Dendritic cell treated with granulocyte-macrophage colony-stimulating factor and Interleukin-4, amounts not matched to agents 40 ng/mL and 50 ng/mL, for 4 days (primary cell): ENCODE data around the gene SYNJ1.
"Not testable (repeated sequence)": the region's sequence is repeated elsewhere in the genome, so short reads cannot be mapped to it uniquely, and the experiment has no call there.

Experiments
- H3K27ac Mint-ChIP-seq: one replicate; pipeline ENCODE4 v1.8.0; 2022; ENCODE audit warnings: mild to moderate bottlenecking, mixed read lengths
- H3K27me3 Mint-ChIP-seq: one replicate; pipeline ENCODE4 v1.8.0; 2022; ENCODE audit warnings: mild to moderate bottlenecking, mixed read lengths
- H3K36me3 Mint-ChIP-seq: one replicate; pipeline ENCODE4 v1.8.0; 2022; ENCODE audit warnings: low read depth, mixed read lengths
- H3K4me1 Mint-ChIP-seq: one replicate; pipeline ENCODE4 v1.8.0; 2022; ENCODE audit warnings: low read depth, mixed read lengths
- H3K4me3 Mint-ChIP-seq: one replicate; pipeline ENCODE4 v1.8.0; 2022; ENCODE audit warnings: mild to moderate bottlenecking, moderate library complexity, mixed read lengths
- H3K9me3 Mint-ChIP-seq: one replicate; pipeline ENCODE4 v1.8.0; 2022; ENCODE audit warnings: mixed read lengths
- intact Hi-C: fragments of 100-400 bp; cut with micrococcal nuclease; formaldehyde crosslinking; loops from one replicate; pipeline ENCODE4 v1.15.0; 2022

Gene SYNJ1

DNA sequence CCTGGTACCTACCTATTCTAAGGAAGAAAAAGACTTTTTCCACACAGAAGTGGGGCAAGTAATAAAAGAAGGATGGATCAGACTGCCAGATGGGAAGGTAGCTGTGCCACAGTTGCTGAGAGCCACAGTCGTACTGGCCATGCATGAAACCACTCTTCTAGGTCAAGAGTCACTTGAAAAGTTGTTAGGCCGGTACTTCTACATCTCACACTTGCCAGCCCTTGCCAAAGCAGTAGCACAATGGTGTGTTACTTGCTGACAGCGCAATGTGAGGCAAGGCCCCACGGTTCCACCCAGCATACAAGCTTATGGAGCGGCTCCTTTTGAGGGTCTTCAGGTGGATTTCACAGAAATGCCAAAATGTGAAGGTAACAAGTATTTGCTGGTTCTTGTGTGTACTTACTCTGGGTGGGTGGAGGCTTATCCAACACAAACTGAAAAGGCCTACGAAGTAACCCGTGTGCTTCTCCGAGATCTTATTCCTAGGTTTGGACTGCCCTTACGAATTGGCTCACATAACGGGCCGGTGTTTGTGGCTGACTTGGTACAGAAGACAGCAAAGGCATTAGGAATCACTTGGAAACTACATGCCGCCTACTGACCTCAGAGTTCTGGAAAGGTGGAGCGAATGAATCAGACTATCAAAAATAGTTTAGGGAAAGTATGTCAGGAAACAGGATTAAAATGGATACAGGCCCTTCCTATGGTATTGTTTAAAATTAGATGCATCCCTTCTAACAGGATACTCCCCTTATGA lies 66.6 kb downstream of the SYNJ1 start:
- H3K9me3 Mint-ChIP-seq, result peaks cover 23% of the 10 kb centered on the region
- H3K27ac Mint-ChIP-seq, intact Hi-C loops, H3K27me3 Mint-ChIP-seq, H3K4me1 Mint-ChIP-seq, H3K4me3 Mint-ChIP-seq: not testable (repeated sequence)
- H3K36me3 Mint-ChIP-seq, result peaks cover 100% of the 10 kb centered on the region

GRCh38 chr21:32658524-32658923 lies 69.3 kb downstream of the SYNJ1 start:
- Mint-ChIP-seq H3K9me3 (no peaks in the 10 kb centered on the region), H3K27me3 (no peaks in the 10 kb centered on the region), H3K4me3 (no peak overlapping the region), H3K36me3 (peaks cover 94% of the 10 kb centered on the region), H3K4me1 (no peaks in the 10 kb centered on the region), H3K27ac (no peak overlapping the region)
- intact Hi-C loops, result loop anchor here (10.0 kb wide), 1 partner anchor 86 kb away; no protein-coding TSS in a partner anchor

GRCh38 chr21:32653326-32653901 lies 74.4 kb downstream of the SYNJ1 start:
- Mint-ChIP-seq H3K4me3 (no peak overlapping the region), H3K36me3 (peaks cover 65% of the 10 kb centered on the region), H3K9me3 (no peaks in the 10 kb centered on the region), H3K27ac (no peak overlapping the region), H3K27me3 (no peaks in the 10 kb centered on the region), H3K4me1 (no peaks in the 10 kb centered on the region)
- intact Hi-C loops, result loop anchor here (5.0 to 10.0 kb wide), 2 partner anchors 91 to 174 kb away; no protein-coding TSS in a partner anchor

- H3K4me1 Mint-ChIP-seq, result no peaks in the 10 kb centered on the region
- H3K27me3 Mint-ChIP-seq, result no peaks in the 10 kb centered on the region
- H3K9me3 Mint-ChIP-seq, result no peaks in the 10 kb centered on the region
- H3K27ac Mint-ChIP-seq, result no peak overlapping the region
- no peak overlapping the region for H3K4me3 Mint-ChIP-seq
- H3K36me3 Mint-ChIP-seq, result peaks cover 22% of the 10 kb centered on the region
- intact Hi-C loops, result no loop called here
Measured at GRCh38 chr21:32648165-32648564, 79.6 kb downstream of the SYNJ1 start.

- H3K4me1 Mint-ChIP-seq, result no peaks in the 10 kb centered on the region
- H3K4me3 Mint-ChIP-seq, result no peak overlapping the region
- H3K9me3 Mint-ChIP-seq, result no peaks in the 10 kb centered on the region
- H3K27ac Mint-ChIP-seq, result no peak overlapping the region
- H3K36me3 Mint-ChIP-seq, result peaks cover 37% of the 10 kb centered on the region
- intact Hi-C loops, result no loop called here
- no peaks in the 10 kb centered on the region for H3K27me3 Mint-ChIP-seq
Measured at GRCh38 chr21:32645261-32646182, 82.3 kb downstream of the SYNJ1 start.

GRCh38 chr21:32641710-32642698 lies 85.8 kb downstream of the SYNJ1 start:
- Mint-ChIP-seq H3K4me3 (no peak overlapping the region), H3K9me3 (no peaks in the 10 kb centered on the region), H3K27me3 (no peaks in the 10 kb centered on the region), H3K4me1 (no peaks in the 10 kb centered on the region), H3K36me3 (peaks cover 58% of the 10 kb centered on the region), H3K27ac (no peak overlapping the region)
- intact Hi-C loops, result no loop called here

DNA sequence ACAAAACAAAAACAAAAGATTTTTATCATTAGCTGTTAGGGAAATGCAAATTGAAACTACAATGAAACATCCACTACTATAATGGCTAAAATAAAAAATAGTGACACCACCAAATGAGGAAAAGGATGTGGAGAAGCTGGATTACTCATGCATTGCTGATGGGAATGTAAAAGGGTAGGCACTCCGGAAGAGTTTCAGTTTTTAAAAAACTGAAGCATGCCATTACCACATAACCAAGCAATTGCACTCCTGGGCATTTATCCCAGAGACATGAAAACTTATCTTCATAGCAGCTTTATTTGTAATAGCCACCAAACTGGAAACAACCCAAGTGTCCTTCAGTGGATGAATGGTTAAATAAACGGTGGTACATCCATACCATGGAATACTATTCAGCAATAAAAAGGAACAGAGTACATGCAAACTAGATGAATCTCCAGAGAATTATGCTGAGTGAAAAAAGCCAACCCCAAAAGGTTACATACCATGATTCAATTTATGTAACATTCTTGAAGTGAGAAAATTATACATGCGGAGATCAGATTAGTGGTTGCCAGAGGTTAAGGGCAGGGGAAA lies 101.1 kb downstream of the SYNJ1 start:
- no peaks in the 10 kb centered on the region for H3K4me1 Mint-ChIP-seq
- H3K27ac Mint-ChIP-seq, result no peak overlapping the region
- no peaks in the 10 kb centered on the region for H3K9me3 Mint-ChIP-seq
- peaks cover 3% of the 10 kb centered on the region for H3K27me3 Mint-ChIP-seq
- peaks cover 23% of the 10 kb centered on the region for H3K36me3 Mint-ChIP-seq
- no peak overlapping the region for H3K4me3 Mint-ChIP-seq
- intact Hi-C loops, result no loop called here

DNA sequence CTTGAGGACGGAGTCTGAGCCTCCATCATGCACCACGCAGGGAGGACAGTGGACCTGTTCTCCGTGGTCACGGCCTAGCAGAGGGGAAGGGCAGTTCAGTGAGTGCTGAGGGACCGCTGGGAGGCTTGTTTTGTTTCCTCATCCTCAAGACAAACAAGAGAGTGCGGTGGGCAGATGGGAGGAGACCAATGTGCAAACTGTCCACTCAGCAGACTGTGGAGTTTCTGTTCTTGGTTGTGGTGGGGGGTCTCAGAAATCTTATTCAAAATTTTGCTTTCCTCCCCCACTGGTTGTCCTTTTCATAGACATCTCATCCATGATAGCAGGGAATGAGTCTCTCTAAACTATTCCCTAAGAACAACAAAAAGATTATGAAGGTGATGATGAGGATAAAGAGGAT lies 109.6 kb downstream of the SYNJ1 start:
- not testable (repeated sequence) for H3K27ac Mint-ChIP-seq, H3K4me1 Mint-ChIP-seq, H3K36me3 Mint-ChIP-seq, H3K4me3 Mint-ChIP-seq, H3K9me3 Mint-ChIP-seq
- peaks cover 37% of the 10 kb centered on the region for H3K27me3 Mint-ChIP-seq
- intact Hi-C loops, result loop anchor here (5.0 kb wide), 1 partner anchor 104 kb away; no protein-coding TSS in a partner anchor

DNA sequence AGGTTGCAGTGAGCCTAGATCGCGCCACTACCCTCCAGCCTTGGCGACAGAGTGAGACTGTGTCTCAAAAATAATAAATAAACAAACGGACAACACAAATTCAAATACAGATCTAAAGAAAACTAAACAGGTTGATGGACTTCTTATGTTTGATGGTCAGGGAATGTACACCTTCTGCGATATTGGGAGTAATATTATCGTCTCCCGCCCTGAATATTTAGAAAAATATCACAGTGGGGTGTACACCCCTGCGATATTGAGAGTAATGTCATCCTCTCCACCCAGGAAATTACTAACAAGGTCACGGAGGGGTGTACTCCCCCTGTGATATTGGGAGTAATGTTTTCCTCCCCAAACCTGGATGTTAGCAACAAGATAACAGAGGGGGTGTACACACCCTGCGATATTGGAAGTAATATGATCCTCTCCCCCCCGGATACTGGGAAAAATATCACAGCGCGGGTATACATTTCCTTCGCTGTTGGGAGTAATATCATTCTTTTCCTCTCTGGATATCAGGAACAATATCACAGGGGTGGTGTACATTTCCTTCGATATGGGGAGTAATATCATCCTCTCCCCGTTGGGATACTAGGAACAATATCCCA lies 114.3 kb downstream of the SYNJ1 start:
- Mint-ChIP-seq H3K9me3 (no peaks in the 10 kb centered on the region), H3K36me3 (peaks cover 27% of the 10 kb centered on the region), H3K4me3 (peak overlapping the region; percentile 99), H3K4me1 (peaks cover 6% of the 10 kb centered on the region), H3K27me3 (peaks cover 15% of the 10 kb centered on the region), H3K27ac (peak overlapping the region; percentile 96)
- intact Hi-C loops, result no loop called here

DNA sequence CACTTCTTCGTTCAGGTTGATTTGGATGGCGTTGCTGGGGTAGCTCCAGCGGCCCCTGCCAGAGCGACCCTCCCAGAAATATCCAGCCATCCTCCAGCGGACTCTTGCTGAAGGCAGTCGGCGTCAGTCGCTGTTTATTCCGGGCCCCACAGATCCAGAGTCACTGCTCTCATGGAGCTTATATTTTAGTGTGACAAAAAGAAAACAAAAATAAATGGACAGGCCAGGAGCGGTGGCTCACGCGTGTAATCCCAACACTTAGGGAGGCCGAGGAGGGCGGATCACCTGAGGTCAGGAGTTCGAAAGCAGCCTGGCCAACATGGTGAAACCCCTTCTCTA lies 114.8 kb downstream of the SYNJ1 start:
- peak overlapping the region; percentile 96 for H3K27ac Mint-ChIP-seq
- intact Hi-C loops, result no loop called here

DNA sequence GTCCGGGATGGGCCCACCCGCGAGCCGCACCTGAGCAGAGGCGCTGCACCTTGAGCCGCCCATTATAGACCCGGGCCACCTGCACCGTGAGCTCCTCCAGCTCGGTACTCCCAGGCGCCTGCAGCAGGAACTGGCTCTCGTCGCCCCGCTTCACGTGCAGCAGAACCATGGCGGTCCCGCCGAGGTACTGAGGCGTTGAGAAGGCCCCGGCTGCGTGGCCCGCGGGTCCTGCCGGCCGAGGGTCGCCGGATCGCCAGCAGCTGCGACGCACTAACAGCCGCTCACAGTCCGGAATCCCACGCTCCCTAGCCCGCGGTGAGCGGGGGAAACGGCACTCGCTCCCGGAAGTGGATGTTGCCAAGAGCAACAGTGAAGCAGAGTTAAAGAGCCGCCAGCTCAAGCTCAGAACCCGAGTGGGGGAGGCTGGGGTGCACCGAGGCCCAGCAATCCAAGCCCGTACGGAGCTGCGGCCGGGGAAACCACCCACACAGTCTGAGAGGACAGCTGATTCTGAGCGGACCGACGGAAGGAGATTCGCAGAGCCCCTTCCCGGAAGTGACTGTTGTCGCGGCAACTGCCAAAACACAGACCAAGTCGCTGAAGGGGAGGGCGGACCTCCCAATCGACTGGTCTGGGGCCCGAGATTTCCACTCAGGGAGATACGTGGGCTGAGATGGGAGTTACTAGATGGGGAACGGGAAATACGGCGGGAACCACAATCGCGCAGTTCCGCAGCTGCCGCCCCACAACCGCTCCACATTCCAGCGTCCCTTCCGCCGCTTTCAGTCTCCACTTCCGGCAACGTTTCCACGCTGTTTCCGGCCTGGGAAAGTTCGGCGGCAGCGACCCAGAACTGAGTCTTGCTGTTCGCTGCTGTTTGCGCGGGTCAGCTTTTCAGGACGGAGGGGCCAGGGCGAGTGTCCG lies 115.5 kb downstream of the SYNJ1 start, which contains the start of gene CFAP298:
Gene CFAP298, minus strand, starts transcription at position 303 of the 924 bp plus-strand sequence. Its CDS starts 134 bp downstream, at position 169.
- peak within 1 kb of the TSS; percentile 99 for H3K4me3 Mint-ChIP-seq
- H3K4me1 Mint-ChIP-seq, result peaks cover 6% of the 10 kb centered on the region
- H3K36me3 Mint-ChIP-seq, result peaks cover 36% of the 10 kb centered on the region
- intact Hi-C loops, result no loop called here
- H3K27me3 Mint-ChIP-seq, result peaks cover 11% of the 10 kb centered on the region
- H3K27ac Mint-ChIP-seq, result peak within 1 kb of the TSS; percentile 96
- no peaks in the 10 kb centered on the region for H3K9me3 Mint-ChIP-seq

More for the DNA sequence above, 114.8 kb downstream of the SYNJ1 start:
- Mint-ChIP-seq H3K9me3 (no peaks in the 10 kb centered on the region), H3K4me3 (peak overlapping the region; percentile 99), H3K27me3 (peaks cover 12% of the 10 kb centered on the region), H3K4me1 (peaks cover 6% of the 10 kb centered on the region), H3K36me3 (peaks cover 30% of the 10 kb centered on the region)
